GM10266 (cell line): ENCODE results near the gene MIEF1.
"Not testable (repeated sequence)": the region's sequence is repeated elsewhere in the genome, so short reads cannot be mapped to it uniquely, and the experiment has no call there.

ENCODE experiments used
- DNase-seq: peaks from one replicate; pipeline ENCODE4 v3.0.0; 2012; ENCODE audit errors: extremely low spot score
- CTCF ChIP-seq: IDR thresholded peaks from 2 replicates; pipeline ENCODE4 v1.5.1; 2012; ENCODE audit warnings: mild to moderate bottlenecking, low read depth; ENCODE audit not compliant: control insufficient read depth, insufficient read depth; ENCODE audit errors: missing control alignments

The MIEF1 gene

GRCh38 chr22:39518144-39518786 lies 16.2 kb downstream of the MIEF1 start:
- DNase-seq, result no peak

GRCh38 chr22:39518996-39519680 lies 17.0 kb downstream of the MIEF1 start:
- DNase-seq, result no peak
- no peak for TF ChIP-seq CTCF

More at GRCh38 chr22:39518144-39518786, 16.2 kb downstream of the MIEF1 start:
- no peak for TF ChIP-seq CTCF

GRCh38 chr22:39519681-39520225 lies 17.7 kb downstream of the MIEF1 start:
- peak; percentile 98 for DNase-seq
- TF ChIP-seq CTCF, result peak; percentile 61

- peak; percentile 87 for DNase-seq
These were observed 18.4 kb downstream of the MIEF1 start, which contains the start of gene ATF4 for GRCh38 chr22:39520226-39521105. ATF4 (plus strand) TSS chr22:39520562; CDS start chr22:39521446, 884 bp downstream.

GRCh38 chr22:39521106-39521885 lies 19.2 kb downstream of the MIEF1 start:
- not testable (repeated sequence) for DNase-seq

More at GRCh38 chr22:39520226-39521105, 18.4 kb downstream of the MIEF1 start, which contains the start of gene ATF4:
- no peak for TF ChIP-seq CTCF

GRCh38 chr22:39522091-39522490 lies 20.0 kb downstream of the MIEF1 start:
- not testable (repeated sequence) for DNase-seq

- no peak for TF ChIP-seq CTCF
- no peak for DNase-seq
These were observed 20.6 kb downstream of the MIEF1 start for GRCh38 chr22:39522567-39523300.
